Endometrial microvascular endothelial cells (primary cell): ENCODE data around the gene BICD2. TPM values are rescaled to one million over a fixed set of nuclear protein-coding genes. Genes with fewer than 3 reads are reported as not detected.
"Not testable (repeated sequence)": the region's sequence is repeated elsewhere in the genome, so short reads cannot be mapped to it uniquely, and the experiment has no call there.

Experiments
- in situ Hi-C: cut with HindIII; loops from 2 replicates; pipeline ENCODE4 v1.10.0; 2017; ENCODE audit warnings: low sequenced_read_pairs, low pct_unique_long_range_greater_than_20kb; ENCODE audit errors: inconsistent ontology term
- total RNA-seq: library from RNA; depleted of rRNA; stranded (reverse); fragments of >200 nt; gene quantifications from one replicate; pipeline ENCODE4 v1.2.3, GENCODE V29; 2015; ENCODE audit errors: inconsistent ontology term

Gene BICD2
- total RNA-seq, result 43.1 TPM

- in situ Hi-C loops, result no loop called here
These were observed at the start of gene BICD2 for GRCh38 chr9:92764381-92764987. Gene BICD2, minus strand, starts transcription at chr9:92764833. Its CDS starts 89 bp downstream, at chr9:92764744.

- in situ Hi-C loops, result not testable (repeated sequence)
These were observed 45.1 kb upstream of the BICD2 start for GRCh38 chr9:92809629-92810326.

GRCh38 chr9:92808726-92809451 lies 44.3 kb upstream of the BICD2 start:
- in situ Hi-C loops, result no loop called here

GRCh38 chr9:92807757-92808725 lies 43.4 kb upstream of the BICD2 start:
- in situ Hi-C loops, result no loop called here

- in situ Hi-C loops, result no loop called here
These were observed 42.6 kb upstream of the BICD2 start for GRCh38 chr9:92807031-92807756.

- in situ Hi-C loops, result no loop called here
These were observed 40.1 kb upstream of the BICD2 start for GRCh38 chr9:92804727-92805126.

GRCh38 chr9:92798358-92798757 lies 33.7 kb upstream of the BICD2 start:
- in situ Hi-C loops, result no loop called here

- in situ Hi-C loops, result not testable (repeated sequence)
These were observed 31.7 kb upstream of the BICD2 start for GRCh38 chr9:92796337-92796804.

- in situ Hi-C loops, result no loop called here
These were observed 31.1 kb upstream of the BICD2 start for GRCh38 chr9:92795598-92796336.

- in situ Hi-C loops, result no loop called here
These were observed 30.4 kb upstream of the BICD2 start for GRCh38 chr9:92795000-92795399.

- in situ Hi-C loops, result no loop called here
These were observed 29.8 kb upstream of the BICD2 start for GRCh38 chr9:92794426-92794825.

GRCh38 chr9:92790542-92791527 lies 26.2 kb upstream of the BICD2 start:
- in situ Hi-C loops, result no loop called here

GRCh38 chr9:92786298-92786697 lies 21.7 kb upstream of the BICD2 start:
- in situ Hi-C loops, result no loop called here

- in situ Hi-C loops, result no loop called here
These were observed 17.3 kb upstream of the BICD2 start for GRCh38 chr9:92781899-92782298.

GRCh38 chr9:92780206-92780605 lies 15.6 kb upstream of the BICD2 start:
- in situ Hi-C loops, result no loop called here

GRCh38 chr9:92775466-92775865 lies 10.8 kb upstream of the BICD2 start:
- in situ Hi-C loops, result no loop called here
